Psoas muscle (tissue), 8 donors: ENCODE results near the gene NOVA2. TPM values are rescaled to one million over a fixed set of nuclear protein-coding genes. Genes with fewer than 3 reads are reported as not detected.

Experiments
- ATAC-seq, 4 donors: fragments of 200-7000 bp; cut with Tn5 transposase; one replicate each; pipeline ENCODE4 v1.9.1; 2020; ENCODE audit warnings: moderate library complexity in 3 of 4, mild to moderate bottlenecking in 2 of 4
- DNase-seq, 2 donors: peaks; one replicate each; pipeline ENCODE4 v3.0.0-alpha.2; 2020
- H3K27ac ChIP-seq: fragments of 200-600 bp; one replicate; pipeline ENCODE4 v1.8.0; 2022
- H3K27me3 ChIP-seq, 3 donors: fragments of 200-600 bp in 1 of 3; one replicate each; pipeline versions ENCODE4 v1.6.1 to v1.8.0; 2013 to 2022; ENCODE audit warnings: low read length in 2 of 3, mild to moderate bottlenecking in 2 of 3, moderate library complexity in 1 of 3; ENCODE audit not compliant: insufficient read depth in 3 of 3
- H3K36me3 ChIP-seq, 2 donors: fragments of 200-600 bp in 1 of 2; one replicate each; pipeline versions ENCODE4 v1.6.1 to v1.8.0; 2013 to 2022; ENCODE audit warnings: low read depth in 1 of 2, mild to moderate bottlenecking in 1 of 2, moderate library complexity in 1 of 2; ENCODE audit not compliant: insufficient read depth in 1 of 2
- H3K4me1 ChIP-seq: fragments of 200-600 bp; one replicate; pipeline ENCODE4 v1.8.0; 2022
- H3K4me3 ChIP-seq: fragments of 200-600 bp; one replicate; pipeline ENCODE4 v1.8.0; 2022; ENCODE audit warnings: mild to moderate bottlenecking
- H3K9me3 ChIP-seq: fragments of 200-600 bp; one replicate; pipeline ENCODE4 v1.8.0; 2022
- CTCF ChIP-seq: fragments of 200-600 bp; IDR thresholded peaks from one replicate; pipeline ENCODE4 v1.8.0; 2022; ENCODE audit warnings: antibody characterized with exemption
- WGBS, 3 donors: extraction: QIAGEN DNeasy Blood & Tissue Kit; methylation state at CpG; one replicate each; pipeline versions ENCODE4 v1.1.6 to v1.1.7; 2013; 5-methylcytosine and 5-hydroxymethylcytosine counted together
- intact Hi-C, 2 donors: fragments of 100-400 bp; cut with DNase I; formaldehyde crosslinking; loops; one replicate each; pipeline versions ENCODE4 v1.11.0 to v1.14.2; 2022
- long read RNA-seq, 2 donors: library from polyadenylated mRNA; unstranded; transcript quantifications; one replicate each; pipeline ENCODE4 v2.0.0, GENCODE V29; 2021
- polyA plus RNA-seq, 3 donors: library from polyadenylated mRNA; stranded (reverse); fragments of 200-250 nt; gene quantifications; one replicate each; pipeline ENCODE4 v1.2.3, GENCODE V29; 2013
- total RNA-seq, 4 donors: library from RNA; stranded (reverse); fragmentation: NEBNext Ultra II Directional in 2 of 4; extraction: Animal tissue kit (Norgen Biotek cat#: 25700) in 2 of 4; gene quantifications; one replicate each; pipeline versions ENCODE4 v1.2.1 to v1.2.4, GENCODE V29; 2021 to 2023
- donor health status: healthy with polysubstance abuse.
- donor health status: DM: no; HTN: no; CAD: no; lungs with moderate emphysema.
- donor health status: Bipolar disorder and iron deficiency.
- donor health status: healthy.
- donor health status: DM: yes; HTN: yes; CAD: no.
- donor health status: DM: no; HTN: no; CAD: no.
- donor health status: DM: no; HTN: no; CAD: no.
- donor health status: DM: yes; HTN: yes; CAD: no.

NOVA2 gene
- total RNA-seq (1 to 10 TPM; 1.6 to 4.3 (median 2.7) TPM), polyA plus RNA-seq (under 1 TPM; 0.27 to 0.98 (median 0.60) TPM)
- long read RNA-seq, donor 1 = 0 reads
- long read RNA-seq, donor 2, full-length matches to known transcripts = 1 of 2 reads
- long read RNA-seq, donor 2, partial matches to known transcripts = 1 of 2 reads
- long read RNA-seq, donor 2, other reads (novel, unspliced or antisense) = 0 of 2 reads

- no peaks in the 10 kb centered on the region for H3K4me1 ChIP-seq
- intact Hi-C loops = no loop called here
- H3K27me3 ChIP-seq = peaks cover 0 to 80% (median 19%) of the 10 kb centered on the region in 3 donors
- H3K36me3 ChIP-seq = no peaks in the 10 kb centered on the region
- no peaks in the 10 kb centered on the region for H3K9me3 ChIP-seq
- H3K4me3 ChIP-seq = peak within 1 kb of the TSS; percentile 52
- 3 to 4% (median 4%) methylated on average over 15 to 54 of the region's 58 CpGs for WGBS, 3 donors
- no peak for TF ChIP-seq CTCF
- DNase-seq (peak; percentile 73 to 81), ATAC-seq (peak in 3 of 4 donors; percentile 67 to 77 (median 74))
- no peak within 1 kb of the TSS for H3K27ac ChIP-seq
These were observed at the start of gene NOVA2 for GRCh38 chr19:45973553-45974338. TSS of gene NOVA2 (minus strand) at chr19:45973865. CDS start at chr19:45973351, 514 bp downstream.

GRCh38 chr19:46023311-46023779, 49.7 kb upstream of the NOVA2 start:
- DNase-seq = no peak
- 53 to 68% (median 63%) methylated on average over 11 of the region's 11 CpGs for WGBS, 3 donors
- H3K27ac ChIP-seq = no peak overlapping the region
- intact Hi-C loops = no loop called here
- no peaks in the 10 kb centered on the region for H3K36me3 ChIP-seq
- TF ChIP-seq CTCF = no peak
- no peaks in the 10 kb centered on the region for H3K4me1 ChIP-seq
- H3K27me3 ChIP-seq = peaks cover 0 to 49% (median 5%) of the 10 kb centered on the region in 3 donors
- ATAC-seq = no peak
- no peak overlapping the region for H3K4me3 ChIP-seq
- no peaks in the 10 kb centered on the region for H3K9me3 ChIP-seq

- intact Hi-C loops = no loop called here
- no peak for TF ChIP-seq CTCF
- peaks cover 0 to 49% (median 5%) of the 10 kb centered on the region in 3 donors for H3K27me3 ChIP-seq
- H3K4me3 ChIP-seq = no peak within 1 kb of the TSS
- 14 to 27% (median 20%) methylated on average over 40 to 47 of the region's 47 CpGs for WGBS, 3 donors
- no peak within 1 kb of the TSS for H3K27ac ChIP-seq
- ATAC-seq (peak in 3 of 4 donors; percentile 7 to 23 (median 21)), DNase-seq (no peak)
- no peaks in the 10 kb centered on the region for H3K9me3 ChIP-seq
- no peaks in the 10 kb centered on the region for H3K4me1 ChIP-seq
- H3K36me3 ChIP-seq = no peaks in the 10 kb centered on the region
These were observed 49.0 kb upstream of the NOVA2 start, which contains the start of gene PGLYRP1 for GRCh38 chr19:46022431-46023310. TSS of gene PGLYRP1 (minus strand) at chr19:46023053. CDS start at chr19:46023021, 32 bp downstream.

GRCh38 chr19:46022061-46022430, 48.4 kb upstream of the NOVA2 start:
- Histone ChIP-seq H3K9me3 (no peaks in the 10 kb centered on the region), H3K27me3 (peaks cover 0 to 49% (median 5%) of the 10 kb centered on the region in 3 donors), H3K4me3 (no peak overlapping the region), H3K36me3 (no peaks in the 10 kb centered on the region), H3K27ac (no peak overlapping the region), H3K4me1 (no peaks in the 10 kb centered on the region)
- WGBS, 3 donors = 41 to 52% (median 41%) methylated on average over 12 of the region's 12 CpGs
- no peak for ATAC-seq
- no peak for DNase-seq
- intact Hi-C loops = no loop called here
- no peak for TF ChIP-seq CTCF
